ENCODE measurements around the gene ST13. TPM values are rescaled to one million over a fixed set of nuclear protein-coding genes. Genes with fewer than 3 reads are reported as not detected.
"Not testable (repeated sequence)": the region's sequence is repeated elsewhere in the genome, so short reads cannot be mapped to it uniquely, and the experiment has no call there.

Gene ST13
- total RNA-seq, 2 experiments from 2014 or later = 240 to 254 TPM

- H3K36me3 Mint-ChIP-seq (ENCODE audit: low read depth) = peaks cover 4% of the 10 kb centered on the region
- no peak for DNase-seq
- H3K27me3 Mint-ChIP-seq (ENCODE audit: low read depth) = no peaks in the 10 kb centered on the region
- intact Hi-C loops (cut with micrococcal nuclease) = no loop called here
- no peak overlapping the region for H3K4me3 Mint-ChIP-seq
- no peaks in the 10 kb centered on the region for H3K9me3 Mint-ChIP-seq
- CTCF ChIA-PET = no interaction called here
- peaks cover 9% of the 10 kb centered on the region for H3K4me1 Mint-ChIP-seq (ENCODE audit: low read depth)
- H3K27ac Mint-ChIP-seq = no peak overlapping the region
These were observed 50.7 kb downstream of the ST13 start for GRCh38 chr22:40805699-40806203.

DNA sequence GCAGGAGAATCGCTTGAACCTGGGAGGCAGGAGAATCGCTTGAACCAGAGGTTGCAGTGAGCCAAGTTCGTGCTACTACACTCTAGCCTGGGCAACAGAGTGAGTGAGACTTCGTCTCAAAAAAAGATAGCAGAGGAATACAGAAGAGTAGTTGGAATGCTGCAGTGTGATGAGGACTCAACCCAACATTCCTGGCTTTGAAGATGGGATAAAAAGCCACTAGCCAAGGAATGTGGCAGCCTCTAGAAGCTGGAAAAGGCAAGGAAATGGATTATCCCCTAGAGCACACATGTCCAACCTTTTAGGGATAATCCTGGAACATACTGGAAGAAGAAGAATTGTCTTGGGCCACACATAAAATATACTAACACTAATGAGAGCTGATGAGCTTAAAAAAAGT lies 51.2 kb downstream of the ST13 start:
- DNase-seq = no peak
- H3K9me3 Mint-ChIP-seq = no peaks in the 10 kb centered on the region
- no peak overlapping the region for H3K4me3 Mint-ChIP-seq
- H3K27ac Mint-ChIP-seq = no peak overlapping the region
- CTCF ChIA-PET = no interaction called here
- H3K27me3 Mint-ChIP-seq (ENCODE audit: low read depth) = no peaks in the 10 kb centered on the region
- intact Hi-C loops (cut with micrococcal nuclease) = no loop called here
- H3K36me3 Mint-ChIP-seq (ENCODE audit: low read depth) = peaks cover 4% of the 10 kb centered on the region
- peaks cover 9% of the 10 kb centered on the region for H3K4me1 Mint-ChIP-seq (ENCODE audit: low read depth)

- peaks cover 5% of the 10 kb centered on the region for H3K36me3 Mint-ChIP-seq (ENCODE audit: low read depth)
- no peaks in the 10 kb centered on the region for H3K27me3 Mint-ChIP-seq (ENCODE audit: low read depth)
These were observed 53.1 kb downstream of the ST13 start for GRCh38 chr22:40803321-40803720.

DNA sequence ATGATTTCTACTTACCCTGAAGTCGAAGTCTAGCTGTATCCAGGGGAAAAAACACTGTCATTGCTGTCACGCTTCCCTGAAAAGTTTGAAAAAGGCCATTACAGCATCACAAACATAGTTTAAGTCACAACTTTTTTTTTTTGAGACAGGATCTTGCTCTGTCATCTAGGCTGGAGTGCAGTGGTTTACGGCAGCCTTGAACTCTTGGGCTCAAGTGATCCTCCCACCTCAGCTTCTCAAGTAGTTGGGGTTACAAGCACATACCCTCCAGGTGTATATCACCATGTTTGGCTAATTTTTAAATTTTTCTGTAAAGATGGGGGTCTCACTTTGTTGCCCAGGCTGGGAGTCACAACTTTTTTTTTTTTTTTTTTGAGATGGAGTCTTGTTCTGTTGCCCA lies 57.4 kb downstream of the ST13 start:
- peaks cover 2% of the 10 kb centered on the region for H3K4me1 Mint-ChIP-seq (ENCODE audit: low read depth)
- no peak for DNase-seq
- CTCF ChIA-PET = interaction anchor here (0.6 kb wide), 1 partner anchor 101 kb away, joined by 3 read pairs; no protein-coding TSS in a partner anchor
- no peak overlapping the region for H3K4me3 Mint-ChIP-seq
- H3K36me3 Mint-ChIP-seq (ENCODE audit: low read depth) = peaks cover 8% of the 10 kb centered on the region
- intact Hi-C loops (cut with micrococcal nuclease) = no loop called here
- no peaks in the 10 kb centered on the region for H3K9me3 Mint-ChIP-seq
- H3K27me3 Mint-ChIP-seq (ENCODE audit: low read depth) = no peaks in the 10 kb centered on the region
- no peak overlapping the region for H3K27ac Mint-ChIP-seq

More at GRCh38 chr22:40803321-40803720, 53.1 kb downstream of the ST13 start:
- Mint-ChIP-seq H3K9me3 (no peaks in the 10 kb centered on the region), H3K4me1 (ENCODE audit: low read depth) (peaks cover 5% of the 10 kb centered on the region), H3K4me3 (no peak overlapping the region), H3K27ac (no peak overlapping the region)
- no peak for DNase-seq
- CTCF ChIA-PET = interaction anchor here (1.1 kb wide), 1 partner anchor 366 kb away, joined by 3 read pairs; no protein-coding TSS in a partner anchor
- intact Hi-C loops (cut with micrococcal nuclease) = no loop called here

DNA sequence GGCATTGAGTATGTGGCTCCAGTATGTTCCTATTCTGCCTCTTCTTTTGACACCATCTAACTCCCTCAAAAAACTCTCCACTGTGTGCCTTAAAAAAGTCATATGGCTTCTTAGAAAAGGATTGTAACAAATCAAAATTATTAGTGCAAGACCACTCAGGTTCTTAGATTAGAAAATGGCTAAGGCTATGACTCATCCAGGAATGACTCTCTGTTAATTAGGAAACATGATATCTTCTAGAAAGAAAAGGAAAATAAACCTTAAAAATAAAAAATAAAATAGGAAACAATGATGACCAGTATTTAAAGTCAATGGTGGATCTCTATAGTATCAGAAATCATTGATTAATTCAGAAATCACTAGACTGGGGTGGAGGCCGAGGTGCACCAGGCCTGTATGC lies 59.0 kb downstream of the ST13 start:
- no peaks in the 10 kb centered on the region for H3K9me3 Mint-ChIP-seq
- no peak overlapping the region for H3K27ac Mint-ChIP-seq
- DNase-seq = no peak
- CTCF ChIA-PET = no interaction called here
- intact Hi-C loops (cut with micrococcal nuclease) = no loop called here
- H3K27me3 Mint-ChIP-seq (ENCODE audit: low read depth) = no peaks in the 10 kb centered on the region
- peaks cover 3% of the 10 kb centered on the region for H3K4me1 Mint-ChIP-seq (ENCODE audit: low read depth)
- no peak overlapping the region for H3K4me3 Mint-ChIP-seq
- H3K36me3 Mint-ChIP-seq (ENCODE audit: low read depth) = peaks cover 15% of the 10 kb centered on the region

GRCh38 chr22:40792451-40792850 lies 64.0 kb downstream of the ST13 start:
- Mint-ChIP-seq H3K9me3 (no peaks in the 10 kb centered on the region), H3K36me3 (ENCODE audit: low read depth) (peaks cover 29% of the 10 kb centered on the region), H3K4me1 (ENCODE audit: low read depth) (peaks cover 9% of the 10 kb centered on the region), H3K27me3 (ENCODE audit: low read depth) (no peaks in the 10 kb centered on the region), H3K27ac (no peak overlapping the region), H3K4me3 (no peak overlapping the region)
- CTCF ChIA-PET = no interaction called here
- DNase-seq = no peak
- intact Hi-C loops (cut with micrococcal nuclease) = no loop called here

GRCh38 chr22:40791241-40791640 lies 65.2 kb downstream of the ST13 start:
- H3K27me3 Mint-ChIP-seq (ENCODE audit: low read depth) = no peaks in the 10 kb centered on the region
- H3K27ac Mint-ChIP-seq = no peak overlapping the region
- CTCF ChIA-PET = no interaction called here
- H3K4me3 Mint-ChIP-seq = no peak overlapping the region
- peaks cover 9% of the 10 kb centered on the region for H3K4me1 Mint-ChIP-seq (ENCODE audit: low read depth)
- DNase-seq = no peak
- H3K36me3 Mint-ChIP-seq (ENCODE audit: low read depth) = peaks cover 28% of the 10 kb centered on the region
- intact Hi-C loops (cut with micrococcal nuclease) = no loop called here
- H3K9me3 Mint-ChIP-seq = no peaks in the 10 kb centered on the region

- H3K36me3 Mint-ChIP-seq (ENCODE audit: low read depth) = peaks cover 28% of the 10 kb centered on the region
- H3K4me1 Mint-ChIP-seq (ENCODE audit: low read depth) = peaks cover 9% of the 10 kb centered on the region
These were observed 67.3 kb downstream of the ST13 start for GRCh38 chr22:40789131-40789530.

GRCh38 chr22:40782521-40782920 lies 73.9 kb downstream of the ST13 start:
- intact Hi-C loops (cut with micrococcal nuclease) = no loop called here
- H3K36me3 Mint-ChIP-seq (ENCODE audit: low read depth) = peaks cover 15% of the 10 kb centered on the region
- DNase-seq = no peak
- no peaks in the 10 kb centered on the region for H3K4me1 Mint-ChIP-seq (ENCODE audit: low read depth)
- H3K27ac Mint-ChIP-seq = no peak overlapping the region
- H3K9me3 Mint-ChIP-seq = no peaks in the 10 kb centered on the region
- no peaks in the 10 kb centered on the region for H3K27me3 Mint-ChIP-seq (ENCODE audit: low read depth)
- CTCF ChIA-PET = no interaction called here
- no peak overlapping the region for H3K4me3 Mint-ChIP-seq

More at GRCh38 chr22:40789131-40789530, 67.3 kb downstream of the ST13 start:
- no peak overlapping the region for H3K27ac Mint-ChIP-seq
- no peak overlapping the region for H3K4me3 Mint-ChIP-seq
- CTCF ChIA-PET = no interaction called here
- DNase-seq = no peak
- intact Hi-C loops (cut with micrococcal nuclease) = no loop called here
- no peaks in the 10 kb centered on the region for H3K9me3 Mint-ChIP-seq
- H3K27me3 Mint-ChIP-seq (ENCODE audit: low read depth) = no peaks in the 10 kb centered on the region

DNA sequence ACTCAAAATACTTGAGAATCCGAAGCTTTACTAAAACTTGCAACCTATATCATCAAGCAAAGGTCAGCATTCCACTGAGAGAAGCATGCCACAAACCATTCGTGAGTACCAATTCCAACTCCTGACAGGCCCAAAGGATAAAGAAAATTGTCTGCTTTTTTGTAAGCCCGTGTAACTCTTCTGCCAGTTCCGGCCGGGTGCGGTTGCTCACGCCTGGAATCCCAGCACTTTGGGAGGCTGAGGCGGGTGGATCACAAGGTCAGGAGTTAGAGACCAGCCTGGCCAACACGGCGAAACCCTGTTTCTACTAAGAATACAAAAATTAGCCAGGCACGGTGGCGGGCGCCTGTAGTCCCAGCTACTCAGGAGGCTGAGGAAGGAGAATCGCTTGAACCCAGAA lies 74.7 kb downstream of the ST13 start:
- H3K27me3 Mint-ChIP-seq (ENCODE audit: low read depth); intact Hi-C loops (cut with micrococcal nuclease); H3K4me1 Mint-ChIP-seq (ENCODE audit: low read depth); H3K27ac Mint-ChIP-seq; H3K4me3 Mint-ChIP-seq; DNase-seq; H3K9me3 Mint-ChIP-seq; CTCF ChIA-PET: not testable (repeated sequence)
- peaks cover 17% of the 10 kb centered on the region for H3K36me3 Mint-ChIP-seq (ENCODE audit: low read depth)

Small RNA genes within 50 kb of the gene (microRNA-seq; reads per million reads assigned to microRNA genes)
- gene MIR4766 (ENCODE audit: borderline microRNAs expressed, borderline replicate concordance) = 8.2 reads per million, percentile 15 among the genes with 10 or more reads in this experiment

Other genes starting within 250 kb of the ST13 start
- 10 to 100 TPM; 47.2 to 48.9 TPM for gene MRTFA, start 219.9 kb downstream of the ST13 start, total RNA-seq
- gene MCHR1, start 177.2 kb downstream of the ST13 start, total RNA-seq = not detected
- gene SLC25A17, start 37.3 kb downstream of the ST13 start, total RNA-seq = 10 to 100 TPM; 23.0 to 24.6 TPM
- gene XPNPEP3, start 509 bp upstream of the ST13 start, total RNA-seq = 10 to 100 TPM; 15.7 to 19.6 TPM
- not detected for gene DNAJB7, start 5.5 kb upstream of the ST13 start, total RNA-seq
- gene RBX1, start 94.7 kb upstream of the ST13 start, total RNA-seq = 10 to 100 TPM; 90.1 to 93.3 TPM
- gene EP300, start 236.0 kb upstream of the ST13 start, total RNA-seq = 10 to 100 TPM; 37.2 to 38.4 TPM

Data from activated naive CD4-positive, alpha-beta T cell treated with anti-CD3 and anti-CD28 coated beads for 36 hours (primary cell).